ENCODE measurements around the gene RPTOR. TPM values are rescaled to one million over a fixed set of nuclear protein-coding genes. Genes with fewer than 3 reads are reported as not detected.

Gene RPTOR
- polyA plus RNA-seq, 3 donors from 2014 or later = 1.8 to 10.2 (median 3.8) TPM

DNA sequence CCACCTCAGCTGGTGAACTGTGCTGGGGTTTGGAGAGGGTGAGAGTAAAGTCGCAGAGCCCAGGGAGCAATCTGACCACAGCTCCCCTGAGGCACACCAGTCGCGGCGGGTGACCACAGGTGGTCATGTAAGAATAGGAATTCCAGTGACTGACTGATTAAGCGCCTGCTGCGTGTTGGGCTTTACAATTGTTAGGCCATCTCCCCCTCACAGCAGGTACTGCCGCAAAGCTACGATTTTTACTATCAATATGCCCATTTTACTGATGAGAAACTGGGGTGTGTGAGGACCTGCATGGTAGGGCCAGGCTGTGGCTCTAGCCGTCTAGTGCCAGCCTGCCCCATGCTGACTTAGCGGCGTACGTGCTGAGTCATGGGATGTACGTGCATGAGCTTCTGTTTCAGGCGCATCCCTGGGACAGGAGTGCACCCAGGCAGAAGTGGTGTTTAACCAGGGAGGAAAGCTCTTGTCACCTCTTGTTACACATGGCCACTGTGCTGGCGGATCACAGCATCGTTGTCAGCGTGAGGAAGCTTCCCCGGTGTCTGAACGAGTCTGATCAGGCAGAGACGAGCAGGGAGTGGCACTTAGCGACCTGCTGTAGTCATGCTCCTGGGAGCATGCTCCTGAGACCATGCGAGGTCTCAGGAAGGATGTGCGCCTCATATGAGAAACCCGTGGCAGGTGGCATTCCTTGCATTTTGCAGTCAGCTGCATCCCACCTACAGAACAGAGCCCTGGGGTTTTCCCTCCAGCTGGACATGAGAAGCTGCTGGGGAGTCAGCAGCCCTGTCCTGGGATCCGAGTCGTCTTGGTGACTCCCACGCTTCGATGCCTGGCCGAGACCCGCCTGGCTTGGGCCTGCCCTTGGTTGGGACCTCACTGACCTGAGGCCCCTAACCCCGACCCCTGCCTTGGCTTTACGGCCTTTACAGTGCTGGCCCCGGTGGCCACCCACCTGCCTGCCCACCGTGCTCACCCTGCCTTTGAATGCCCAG is 283.3 kb downstream of the RPTOR start:
- H3K4me3 Mint-ChIP-seq = no peak overlapping the region
- H3K36me3 Mint-ChIP-seq = peaks cover 4 to 9% (median 5%) of the 10 kb centered on the region in 3 donors
- H3K4me1 Mint-ChIP-seq = peaks cover 16 to 18% of the 10 kb centered on the region in 2 donors
- no peak for DNase-seq
- no peak overlapping the region for H3K27ac Mint-ChIP-seq
- H3K27me3 Mint-ChIP-seq (ENCODE audit: low read depth in 3 of 3) = peaks cover 2 to 4% (median 2%) of the 10 kb centered on the region in 3 donors
- H3K9me3 Mint-ChIP-seq = no peaks in the 10 kb centered on the region

DNA sequence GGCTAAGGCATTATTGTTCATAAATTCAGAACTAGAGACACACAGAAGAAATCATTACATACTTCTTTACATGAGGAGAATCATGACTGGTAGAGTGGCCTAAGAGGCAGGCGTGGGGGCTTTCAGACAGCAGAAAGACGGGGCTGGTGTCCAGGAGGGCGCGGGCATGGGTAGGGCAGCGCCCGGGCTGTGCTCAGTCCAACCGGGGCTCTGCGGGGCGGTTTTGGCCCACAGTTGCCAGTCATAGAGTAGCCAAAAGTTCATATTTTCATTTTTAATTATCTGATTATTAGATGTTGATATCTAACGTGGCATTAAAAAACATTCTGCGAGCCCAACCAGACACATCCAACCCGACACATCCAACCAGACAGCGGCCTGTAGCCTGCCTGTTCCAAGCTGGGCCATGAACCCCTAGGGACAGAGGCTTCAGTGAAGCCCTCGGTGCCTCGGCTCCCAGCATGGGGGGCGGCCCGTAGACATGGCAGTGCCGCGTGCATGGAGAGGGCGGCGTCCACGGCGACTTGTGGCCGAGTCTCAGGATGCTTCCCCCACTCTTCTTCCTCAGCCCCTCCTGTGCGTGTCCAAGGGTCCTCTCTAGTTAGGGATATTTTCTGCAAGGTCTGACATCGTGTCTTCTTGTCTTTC is 284.7 kb downstream of the RPTOR start:
- peaks cover 21 to 29% of the 10 kb centered on the region in 2 donors for H3K4me1 Mint-ChIP-seq
- peaks cover 2 to 4% (median 3%) of the 10 kb centered on the region in 3 donors for H3K27me3 Mint-ChIP-seq (ENCODE audit: low read depth in 3 of 3)
- H3K9me3 Mint-ChIP-seq = no peaks in the 10 kb centered on the region
- H3K4me3 Mint-ChIP-seq = no peak overlapping the region
- peaks cover 0 to 3% (median 0%) of the 10 kb centered on the region in 3 donors for H3K36me3 Mint-ChIP-seq
- no peak for DNase-seq
- peak overlapping the region in 1 of 6 donors; percentile 35 for H3K27ac Mint-ChIP-seq

DNA sequence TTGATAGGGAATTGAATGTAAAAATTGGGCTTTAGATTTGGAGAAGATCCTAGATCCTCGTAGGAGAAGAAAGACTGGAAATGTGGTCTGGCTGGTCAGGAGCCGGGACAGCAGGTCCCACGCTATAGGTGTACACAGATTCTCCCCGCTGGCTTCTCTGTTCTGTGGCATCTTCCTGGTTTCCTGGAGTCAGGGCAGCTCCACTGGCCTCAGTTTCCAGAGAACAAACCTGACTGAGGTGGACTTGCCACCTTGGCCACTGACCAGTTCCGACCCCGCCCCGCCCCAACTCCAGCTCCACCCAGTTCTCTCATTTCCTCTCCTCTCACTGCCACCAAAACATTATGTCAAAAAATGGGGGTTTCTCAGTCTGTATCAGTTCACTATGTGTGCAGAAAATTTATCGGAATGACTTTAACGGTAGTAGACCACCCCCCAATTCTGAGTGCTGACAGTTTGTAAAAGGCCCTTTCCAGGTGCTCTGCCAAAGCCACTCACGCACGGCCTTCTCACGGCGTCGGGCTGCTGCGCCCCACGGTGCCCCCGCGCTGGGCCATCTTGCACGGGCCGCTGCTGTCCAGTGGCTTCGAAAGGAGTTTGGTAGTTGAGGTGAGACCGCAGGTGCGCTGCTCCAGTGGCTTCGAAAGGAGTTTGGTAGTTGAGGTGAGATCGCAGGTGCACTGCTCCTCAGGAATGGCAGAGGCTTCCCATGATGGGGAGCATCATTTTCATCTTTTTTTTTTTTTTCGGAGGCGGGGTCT is 285.6 kb downstream of the RPTOR start:
- H3K4me3 Mint-ChIP-seq = peak overlapping the region in 1 of 5 donors; percentile 25
- peak overlapping the region in 1 of 6 donors; percentile 35 for H3K27ac Mint-ChIP-seq
- peaks cover 21 to 30% of the 10 kb centered on the region in 2 donors for H3K4me1 Mint-ChIP-seq
- H3K27me3 Mint-ChIP-seq (ENCODE audit: low read depth in 3 of 3) = peaks cover 2 to 4% (median 3%) of the 10 kb centered on the region in 3 donors
- no peak for DNase-seq
- peaks cover 0 to 3% (median 0%) of the 10 kb centered on the region in 3 donors for H3K36me3 Mint-ChIP-seq
- no peaks in the 10 kb centered on the region for H3K9me3 Mint-ChIP-seq

DNA sequence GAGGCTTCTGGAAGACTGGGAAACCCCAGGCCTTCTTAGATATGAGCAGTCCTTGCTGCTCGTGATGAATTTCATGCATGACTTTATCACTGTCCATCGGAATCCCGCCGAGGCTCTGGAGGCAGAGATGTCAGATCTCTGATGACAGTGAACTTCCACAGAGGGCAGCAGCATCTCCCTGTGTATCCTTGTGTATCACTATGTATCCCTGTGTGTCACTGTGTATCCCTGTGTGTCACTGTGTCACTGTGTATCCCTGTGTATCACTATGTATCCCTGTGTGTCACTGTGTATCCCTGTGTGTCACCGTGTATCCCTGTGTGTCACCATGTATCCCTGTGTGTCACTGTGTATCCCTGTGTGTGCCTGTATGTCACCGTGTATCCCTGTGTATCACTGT is 286.9 kb downstream of the RPTOR start:
- H3K27ac Mint-ChIP-seq = peak overlapping the region; percentile 79 to 95 (median 92)
- no peaks in the 10 kb centered on the region for H3K9me3 Mint-ChIP-seq
- peaks cover 0 to 3% (median 0%) of the 10 kb centered on the region in 3 donors for H3K36me3 Mint-ChIP-seq
- peaks cover 2 to 5% (median 4%) of the 10 kb centered on the region in 3 donors for H3K27me3 Mint-ChIP-seq (ENCODE audit: low read depth in 3 of 3)
- no peak for DNase-seq
- peaks cover 21 to 30% of the 10 kb centered on the region in 2 donors for H3K4me1 Mint-ChIP-seq
- H3K4me3 Mint-ChIP-seq = peak overlapping the region; percentile 28 to 94 (median 76)

DNA sequence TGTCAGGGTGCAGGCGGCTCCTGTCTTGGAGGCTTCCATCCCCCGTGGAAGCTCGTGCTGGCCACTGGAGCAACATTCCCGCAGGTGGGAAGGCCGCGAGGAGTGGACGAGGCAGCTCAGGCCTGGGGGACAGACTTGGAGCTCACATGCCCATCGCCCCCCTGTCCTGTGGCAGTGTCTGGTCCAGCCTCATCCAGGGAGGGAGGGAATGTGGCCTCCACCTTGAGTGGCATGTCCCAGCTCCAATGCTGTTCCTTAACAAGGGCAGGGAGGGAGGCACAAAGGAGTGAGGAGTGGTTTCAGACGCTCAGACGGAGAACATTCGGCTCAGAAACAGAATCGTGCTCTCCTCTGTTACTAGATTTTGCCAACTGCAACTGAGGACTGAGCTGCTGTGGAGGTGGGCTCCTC is 287.6 kb downstream of the RPTOR start:
- Mint-ChIP-seq H3K4me3 (peak overlapping the region; percentile 76 to 97 (median 91)), H3K4me1 (peaks cover 21 to 30% of the 10 kb centered on the region in 2 donors), H3K27ac (peak overlapping the region; percentile 79 to 95 (median 92)), H3K27me3 (ENCODE audit: low read depth in 3 of 3) (peaks cover 2 to 4% (median 3%) of the 10 kb centered on the region in 3 donors), H3K9me3 (no peaks in the 10 kb centered on the region), H3K36me3 (peaks cover 0 to 3% (median 0%) of the 10 kb centered on the region in 3 donors)
- no peak for DNase-seq

DNA sequence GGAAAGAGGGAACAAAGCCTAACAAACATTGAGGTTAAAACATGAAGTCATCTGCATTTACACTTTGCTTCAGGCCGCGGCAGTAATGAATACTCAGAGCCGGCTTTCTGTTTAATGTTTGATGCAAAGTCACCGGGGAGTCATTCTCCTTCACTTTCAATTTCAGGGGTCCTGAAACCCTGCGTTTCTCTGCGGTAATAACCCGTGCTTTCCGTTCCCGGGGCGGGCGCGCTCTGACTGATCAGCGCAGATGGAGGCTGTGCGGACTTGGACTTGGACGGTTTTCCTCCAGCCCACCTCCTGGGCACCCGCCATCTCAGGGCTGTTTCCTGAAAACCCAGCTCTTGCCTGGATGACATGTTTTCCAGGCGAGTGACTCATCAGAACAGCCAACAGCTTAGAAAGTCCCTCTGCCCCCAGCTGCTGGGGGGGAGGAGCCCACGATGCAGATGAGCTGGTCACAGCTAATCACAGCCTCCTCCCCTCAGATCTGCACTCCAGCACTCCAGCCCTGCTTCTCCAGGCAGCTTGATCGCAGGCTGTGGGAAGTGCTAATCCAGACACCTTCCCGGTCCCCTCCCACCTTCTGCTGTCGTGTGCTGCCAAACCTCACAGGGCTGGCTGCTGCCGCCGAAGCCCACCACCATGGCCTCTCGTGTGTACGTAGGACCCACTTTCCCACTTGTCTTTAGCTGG is 288.4 kb downstream of the RPTOR start:
- Mint-ChIP-seq H3K4me3 (peak overlapping the region; percentile 76 to 97 (median 91)), H3K36me3 (peaks cover 0 to 3% (median 0%) of the 10 kb centered on the region in 3 donors), H3K27ac (peak overlapping the region; percentile 79 to 95 (median 92)), H3K9me3 (no peaks in the 10 kb centered on the region), H3K27me3 (ENCODE audit: low read depth in 3 of 3) (peaks cover 0 to 3% (median 2%) of the 10 kb centered on the region in 3 donors), H3K4me1 (peaks cover 21 to 30% of the 10 kb centered on the region in 2 donors)
- DNase-seq = peak; percentile 77 to 78 (median 77)

DNA sequence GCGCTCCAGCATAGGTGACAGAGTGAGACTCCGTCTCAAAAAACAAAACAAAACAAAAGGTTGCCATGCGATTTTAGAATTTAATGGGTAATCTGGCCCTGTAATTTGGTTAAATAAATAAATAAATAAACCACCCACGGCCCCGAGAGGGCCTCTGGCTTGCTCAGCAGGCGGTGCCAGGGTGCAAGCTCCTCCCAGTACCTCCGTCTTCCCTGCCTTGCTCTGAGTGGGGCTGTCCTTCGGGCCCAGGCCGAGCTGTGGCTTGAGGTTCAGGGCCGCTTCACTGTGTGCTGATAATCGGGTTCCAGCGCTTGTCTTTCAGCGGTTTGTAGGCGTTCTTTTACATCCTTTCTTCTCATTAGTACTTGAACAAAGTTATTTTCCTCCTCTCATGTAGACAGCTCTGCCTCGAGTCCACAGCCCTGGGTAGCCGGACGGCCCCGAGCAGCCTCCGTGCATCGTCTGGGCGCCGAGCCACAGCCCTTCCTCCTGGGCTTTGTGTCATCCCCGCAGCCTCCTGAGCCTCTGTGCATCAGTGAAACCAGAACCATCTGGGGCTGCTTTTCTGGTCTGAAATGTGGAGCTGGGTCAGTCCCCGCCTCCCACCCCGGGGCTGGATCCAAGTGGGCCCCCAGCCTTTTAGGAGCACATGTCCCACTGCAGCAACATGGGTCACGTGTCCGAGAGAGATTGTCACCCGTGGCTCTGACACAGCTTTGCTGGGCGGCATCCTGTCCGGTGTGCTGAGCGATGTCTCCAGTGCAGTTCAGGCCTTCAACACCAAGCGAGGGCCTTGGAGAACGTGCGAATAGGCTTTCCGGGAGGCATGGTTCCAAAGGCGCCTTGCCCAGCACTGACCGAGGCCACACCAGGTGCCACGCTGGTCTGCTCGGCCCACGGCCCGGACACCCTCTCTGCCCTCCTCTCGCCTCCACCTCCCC is 289.6 kb downstream of the RPTOR start:
- Mint-ChIP-seq H3K4me1 (peaks cover 21 to 30% of the 10 kb centered on the region in 2 donors), H3K36me3 (no peaks in the 10 kb centered on the region), H3K4me3 (peak overlapping the region; percentile 54 to 91 (median 76)), H3K9me3 (no peaks in the 10 kb centered on the region), H3K27ac (peak overlapping the region; percentile 17 to 95 (median 80)), H3K27me3 (ENCODE audit: low read depth in 3 of 3) (peaks cover 0 to 3% (median 2%) of the 10 kb centered on the region in 3 donors)
- no peak for DNase-seq

DNA sequence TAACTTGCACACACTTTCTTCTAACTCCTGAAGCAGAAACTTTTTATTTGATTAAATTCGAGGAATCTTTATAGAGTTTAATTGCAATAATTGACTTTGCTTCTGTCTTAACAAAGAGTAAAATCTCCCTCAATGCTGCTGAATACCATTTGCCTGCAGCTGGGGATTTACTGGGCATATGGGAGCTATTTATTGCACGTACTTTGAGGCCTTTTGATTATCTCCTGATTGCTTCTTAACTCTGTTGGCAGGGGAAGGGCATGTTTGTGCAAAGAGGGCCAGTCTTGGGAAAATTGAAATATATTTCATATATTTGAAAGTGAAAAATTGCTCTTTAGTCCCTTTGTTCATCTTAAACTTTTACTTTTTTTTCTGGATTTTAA is 290.2 kb downstream of the RPTOR start:
- Mint-ChIP-seq H3K4me1 (peaks cover 21 to 30% of the 10 kb centered on the region in 2 donors), H3K27me3 (ENCODE audit: low read depth in 3 of 3) (peaks cover 0 to 3% (median 2%) of the 10 kb centered on the region in 3 donors), H3K27ac (peak overlapping the region; percentile 17 to 72 (median 58))

DNA sequence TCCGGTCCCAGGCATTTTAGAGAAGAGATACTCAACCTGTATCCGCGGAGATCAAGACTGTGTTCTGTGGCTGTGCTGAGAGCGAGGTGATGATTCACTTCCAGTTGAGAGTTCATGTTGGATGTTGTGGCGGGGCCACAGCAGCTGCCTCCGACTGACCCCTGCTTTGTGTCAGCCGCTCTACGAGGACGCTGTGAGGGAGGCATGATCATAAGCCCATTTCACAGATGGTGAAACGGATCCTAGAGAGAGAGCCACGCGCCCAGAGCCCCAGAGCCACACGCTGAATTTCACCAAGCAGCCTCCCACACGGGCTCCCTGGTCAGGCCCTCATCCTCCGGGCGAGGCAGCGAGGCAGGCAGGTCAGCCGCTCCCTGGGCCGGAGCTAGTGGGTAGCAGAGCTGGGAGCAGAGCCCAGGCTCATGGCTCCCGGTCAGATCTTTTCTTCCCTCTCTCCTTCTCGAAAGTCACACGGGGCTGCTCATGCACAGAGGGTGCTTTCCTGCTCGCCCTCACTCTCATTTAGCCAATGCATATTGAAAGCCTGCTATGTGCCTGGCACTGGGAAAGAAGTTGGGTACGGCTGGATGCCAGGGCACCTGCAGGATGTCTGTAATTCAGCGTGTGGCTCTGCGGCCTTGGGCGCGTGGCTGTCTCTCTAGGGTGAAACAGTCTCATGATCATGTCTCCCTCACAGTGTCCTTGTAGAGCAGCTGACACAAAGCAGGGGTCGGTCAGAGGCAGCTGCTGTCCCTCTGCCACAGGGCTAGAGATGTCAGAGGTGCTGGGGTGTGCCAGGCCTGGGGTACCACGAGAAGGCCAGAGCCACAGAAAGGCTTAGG is 291.4 kb downstream of the RPTOR start:
- H3K27me3 Mint-ChIP-seq (ENCODE audit: low read depth in 3 of 3) = peaks cover 0 to 3% (median 2%) of the 10 kb centered on the region in 3 donors
- peaks cover 21 to 27% of the 10 kb centered on the region in 2 donors for H3K4me1 Mint-ChIP-seq
- H3K9me3 Mint-ChIP-seq = no peaks in the 10 kb centered on the region
- H3K4me3 Mint-ChIP-seq = no peak overlapping the region
- H3K27ac Mint-ChIP-seq = peak overlapping the region in 2 of 6 donors; percentile 32 to 67
- H3K36me3 Mint-ChIP-seq = no peaks in the 10 kb centered on the region
- DNase-seq = no peak

More for the DNA sequence above, 290.2 kb downstream of the RPTOR start:
- DNase-seq = no peak
- Mint-ChIP-seq H3K4me3 (peak overlapping the region in 3 of 5 donors; percentile 39 to 56 (median 54)), H3K36me3 (no peaks in the 10 kb centered on the region), H3K9me3 (no peaks in the 10 kb centered on the region)

DNA sequence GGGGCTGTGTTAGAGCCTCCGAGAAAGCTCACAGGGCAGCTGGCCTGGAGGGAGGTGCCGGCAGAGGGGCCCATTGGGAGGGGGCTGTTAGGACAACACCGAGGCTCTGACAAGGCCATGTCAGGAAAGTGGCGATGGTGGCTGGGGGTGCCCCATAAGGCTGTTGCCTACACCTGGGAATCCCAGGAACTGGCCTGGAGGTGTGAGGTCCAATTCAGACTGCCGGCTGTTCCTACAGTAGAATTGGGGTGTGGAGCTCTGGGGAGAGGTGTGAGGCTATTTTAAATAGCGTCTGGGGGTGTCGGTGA is 292.0 kb downstream of the RPTOR start:
- Mint-ChIP-seq H3K27me3 (ENCODE audit: low read depth in 3 of 3) (peaks cover 0 to 3% (median 2%) of the 10 kb centered on the region in 3 donors), H3K4me3 (no peak overlapping the region), H3K36me3 (no peaks in the 10 kb centered on the region), H3K27ac (no peak overlapping the region), H3K4me1 (peaks cover 19 to 25% of the 10 kb centered on the region in 2 donors), H3K9me3 (no peaks in the 10 kb centered on the region)
- DNase-seq = no peak

DNA sequence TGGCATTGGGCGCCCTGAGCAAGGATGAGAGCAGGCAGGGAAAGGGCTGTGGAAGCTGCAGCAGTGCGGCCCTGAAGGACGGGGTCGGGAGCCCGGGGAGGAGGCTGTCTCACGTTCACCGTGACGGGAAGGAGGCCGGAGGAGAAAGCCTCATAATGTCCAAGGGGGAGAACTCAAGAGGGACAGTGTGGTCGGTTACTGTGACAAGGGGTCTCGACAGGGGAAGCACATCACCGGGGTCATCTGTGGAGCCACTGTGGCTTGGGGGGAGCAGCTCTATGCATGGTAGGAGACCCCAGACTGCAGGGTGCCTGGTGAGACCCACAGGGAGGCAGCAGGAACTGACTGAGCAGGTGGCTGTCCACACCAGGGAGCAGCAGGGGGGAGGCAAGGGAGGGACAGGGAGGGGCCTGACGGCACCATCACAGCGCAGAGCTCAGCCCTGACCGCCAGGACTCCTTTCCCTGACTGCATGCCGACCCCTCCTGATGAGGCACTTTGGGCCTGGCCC is 292.4 kb downstream of the RPTOR start:
- H3K27me3 Mint-ChIP-seq (ENCODE audit: low read depth in 3 of 3) = peaks cover 0 to 3% (median 2%) of the 10 kb centered on the region in 3 donors
- no peak overlapping the region for H3K4me3 Mint-ChIP-seq
- no peak overlapping the region for H3K27ac Mint-ChIP-seq
- peaks cover 15 to 21% of the 10 kb centered on the region in 2 donors for H3K4me1 Mint-ChIP-seq
- H3K9me3 Mint-ChIP-seq = no peaks in the 10 kb centered on the region
- DNase-seq = no peak
- H3K36me3 Mint-ChIP-seq = no peaks in the 10 kb centered on the region

All from immature natural killer cell (primary cell).